DOHH2 (cell line): ENCODE results near the gene STX1B.

Experiments
- H3F3A ChIP-seq: fragments of 200-600 bp; sonication (generic), shearing (Covaris generic); 2 replicates; pipeline ENCODE4 v1.6.0; 2016; ENCODE audit warnings: antibody characterized with exemption, mild to moderate bottlenecking; ENCODE audit not compliant: control insufficient read depth, insufficient read depth
- H3K27ac ChIP-seq: fragments of 200-600 bp; sonication (generic); 2 replicates; pipeline ENCODE4 v1.5.1; 2014; ENCODE audit warnings: low read depth, mild to moderate bottlenecking, low read length, moderate library complexity
- H3K27me3 ChIP-seq: fragments of 200-600 bp; sonication (generic); 2 replicates; pipeline ENCODE4 v1.6.1; 2014; ENCODE audit warnings: mild to moderate bottlenecking, low read length, mixed read lengths; ENCODE audit not compliant: control insufficient read depth
- H3K36me3 ChIP-seq: fragments of 200-600 bp; sonication (generic); 2 replicates; pipeline ENCODE4 v1.6.1; 2014; ENCODE audit warnings: mild to moderate bottlenecking, low read length, moderate library complexity, mixed read lengths; ENCODE audit not compliant: control insufficient read depth
- H3K4me1 ChIP-seq: fragments of 200-600 bp; sonication (generic); 2 replicates; pipeline ENCODE4 v1.6.1; 2014; ENCODE audit warnings: mild to moderate bottlenecking, low read length, mixed read lengths; ENCODE audit not compliant: control insufficient read depth
- H3K4me2 ChIP-seq: fragments of 200-600 bp; sonication (generic); 2 replicates; pipeline ENCODE4 v1.6.0; 2014; ENCODE audit warnings: mild to moderate bottlenecking, low read length, moderate library complexity
- H3K4me3 ChIP-seq: fragments of 200-600 bp; sonication (generic); 2 replicates; pipeline ENCODE4 v1.5.1; 2014; ENCODE audit warnings: mild to moderate bottlenecking, low read length, mixed read lengths
- H3K79me2 ChIP-seq: fragments of 200-600 bp; sonication (generic); 2 replicates; pipeline ENCODE4 v1.6.1; 2014; ENCODE audit warnings: mild to moderate bottlenecking, low read length, mixed read lengths; ENCODE audit not compliant: control insufficient read depth
- H3K9me2 ChIP-seq: fragments of 200-600 bp; sonication (generic); replicated peaks from 2 replicates; pipeline ENCODE4 v1.6.1; 2014; ENCODE audit warnings: mild to moderate bottlenecking, low read length, mixed read lengths; ENCODE audit not compliant: control insufficient read depth
- H3K9me3 ChIP-seq: fragments of 200-600 bp; sonication (generic); 2 replicates; pipeline ENCODE4 v1.6.1; 2014; ENCODE audit warnings: antibody characterized with exemption, low read length, mixed read lengths; ENCODE audit not compliant: control insufficient read depth, insufficient read depth
- H4K20me1 ChIP-seq: fragments of 200-600 bp; sonication (generic); 2 replicates; pipeline ENCODE4 v1.6.0; 2014; ENCODE audit warnings: low read depth, mild to moderate bottlenecking, antibody characterized with exemption, low read length, moderate library complexity; ENCODE audit not compliant: control insufficient read depth, insufficient read depth
- EZH2phosphoT487 ChIP-seq: fragments of 200-600 bp; sonication (generic); IDR thresholded peaks from 2 replicates; pipeline ENCODE4 v1.6.1; 2017; ENCODE audit warnings: borderline replicate concordance, mild to moderate bottlenecking, antibody characterized with exemption, low read length, moderate library complexity, mixed read lengths
- TF ChIP-seq, protein P1 (sequence below): fragments of 200-600 bp; sonication (generic); IDR thresholded peaks from one replicate; pipeline ENCODE4 v1.5.1; 2014; ENCODE audit warnings: antibody characterized with exemption, mild to moderate bottlenecking, low read depth, low read length; ENCODE audit not compliant: poor library complexity, severe bottlenecking

The STX1B gene

DNA sequence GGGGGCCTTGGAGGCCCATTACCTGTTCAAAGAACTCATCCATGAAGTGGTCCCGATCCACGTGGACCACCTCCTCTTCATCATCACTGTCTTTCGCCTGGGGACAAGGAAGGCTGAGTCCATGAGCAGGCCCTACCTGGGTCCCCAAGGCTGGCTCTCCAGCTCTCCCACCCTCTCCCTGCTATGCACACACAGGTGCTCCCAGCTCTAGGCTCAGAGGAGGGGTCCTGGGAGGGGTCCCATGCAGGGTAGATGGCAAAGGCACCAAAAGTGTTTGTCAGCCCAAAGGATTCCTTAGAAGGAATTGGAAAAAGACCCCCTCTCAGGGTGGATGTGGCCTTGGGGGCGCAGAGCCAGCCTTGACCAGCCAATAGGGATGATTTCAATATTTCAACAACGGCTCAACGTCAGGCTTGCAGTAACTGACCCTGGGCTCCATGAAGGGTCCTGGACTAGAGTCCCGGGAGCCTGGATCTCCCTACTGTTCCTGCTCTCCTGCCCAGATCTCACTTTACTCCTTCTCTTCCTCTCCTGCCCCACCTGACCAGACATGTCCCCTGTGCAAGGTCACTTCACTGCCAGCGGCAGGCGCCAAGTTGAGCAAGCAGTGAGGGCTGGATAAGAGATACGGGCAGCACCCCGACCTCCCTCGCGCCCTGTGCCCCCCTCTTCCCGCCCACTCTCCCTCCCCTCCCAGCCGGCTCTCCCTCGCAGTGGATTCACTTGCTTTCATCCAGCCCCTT is 8.8 kb downstream of the STX1B start:
- TF ChIP-seq EZH2phosphoT487, result no peak
- TF ChIP-seq, protein P1, sequence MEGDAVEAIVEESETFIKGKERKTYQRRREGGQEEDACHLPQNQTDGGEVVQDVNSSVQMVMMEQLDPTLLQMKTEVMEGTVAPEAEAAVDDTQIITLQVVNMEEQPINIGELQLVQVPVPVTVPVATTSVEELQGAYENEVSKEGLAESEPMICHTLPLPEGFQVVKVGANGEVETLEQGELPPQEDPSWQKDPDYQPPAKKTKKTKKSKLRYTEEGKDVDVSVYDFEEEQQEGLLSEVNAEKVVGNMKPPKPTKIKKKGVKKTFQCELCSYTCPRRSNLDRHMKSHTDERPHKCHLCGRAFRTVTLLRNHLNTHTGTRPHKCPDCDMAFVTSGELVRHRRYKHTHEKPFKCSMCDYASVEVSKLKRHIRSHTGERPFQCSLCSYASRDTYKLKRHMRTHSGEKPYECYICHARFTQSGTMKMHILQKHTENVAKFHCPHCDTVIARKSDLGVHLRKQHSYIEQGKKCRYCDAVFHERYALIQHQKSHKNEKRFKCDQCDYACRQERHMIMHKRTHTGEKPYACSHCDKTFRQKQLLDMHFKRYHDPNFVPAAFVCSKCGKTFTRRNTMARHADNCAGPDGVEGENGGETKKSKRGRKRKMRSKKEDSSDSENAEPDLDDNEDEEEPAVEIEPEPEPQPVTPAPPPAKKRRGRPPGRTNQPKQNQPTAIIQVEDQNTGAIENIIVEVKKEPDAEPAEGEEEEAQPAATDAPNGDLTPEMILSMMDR, result no peak

GRCh38 chr16:31000671-31001382 is 9.6 kb downstream of the STX1B start:
- Histone ChIP-seq H3K36me3 (no peaks in the 10 kb centered on the region), H3K9me3 (no peaks in the 10 kb centered on the region), H3K27ac (no peak overlapping the region), H3F3A (no peaks in the 10 kb centered on the region), H3K79me2 (no peaks in the 10 kb centered on the region), H3K4me1 (peaks cover 7% of the 10 kb centered on the region), H3K4me2 (no peak overlapping the region), H3K27me3 (peaks cover 11% of the 10 kb centered on the region), H4K20me1 (no peaks in the 10 kb centered on the region), H3K4me3 (no peak overlapping the region), H3K9me2 (no peaks in the 10 kb centered on the region)
- TF ChIP-seq EZH2phosphoT487, result no peak
- TF ChIP-seq, protein P1, result no peak

More for the DNA sequence above, 8.8 kb downstream of the STX1B start:
- H3K4me1 ChIP-seq, result peaks cover 4% of the 10 kb centered on the region
- no peak overlapping the region for H3K4me3 ChIP-seq
- H3F3A ChIP-seq, result no peaks in the 10 kb centered on the region
- no peaks in the 10 kb centered on the region for H3K36me3 ChIP-seq
- H3K27ac ChIP-seq, result no peak overlapping the region
- no peaks in the 10 kb centered on the region for H3K79me2 ChIP-seq
- H3K27me3 ChIP-seq, result peaks cover 11% of the 10 kb centered on the region
- H3K4me2 ChIP-seq, result no peak overlapping the region
- no peaks in the 10 kb centered on the region for H3K9me3 ChIP-seq
- no peaks in the 10 kb centered on the region for H4K20me1 ChIP-seq
- no peaks in the 10 kb centered on the region for H3K9me2 ChIP-seq

DNA sequence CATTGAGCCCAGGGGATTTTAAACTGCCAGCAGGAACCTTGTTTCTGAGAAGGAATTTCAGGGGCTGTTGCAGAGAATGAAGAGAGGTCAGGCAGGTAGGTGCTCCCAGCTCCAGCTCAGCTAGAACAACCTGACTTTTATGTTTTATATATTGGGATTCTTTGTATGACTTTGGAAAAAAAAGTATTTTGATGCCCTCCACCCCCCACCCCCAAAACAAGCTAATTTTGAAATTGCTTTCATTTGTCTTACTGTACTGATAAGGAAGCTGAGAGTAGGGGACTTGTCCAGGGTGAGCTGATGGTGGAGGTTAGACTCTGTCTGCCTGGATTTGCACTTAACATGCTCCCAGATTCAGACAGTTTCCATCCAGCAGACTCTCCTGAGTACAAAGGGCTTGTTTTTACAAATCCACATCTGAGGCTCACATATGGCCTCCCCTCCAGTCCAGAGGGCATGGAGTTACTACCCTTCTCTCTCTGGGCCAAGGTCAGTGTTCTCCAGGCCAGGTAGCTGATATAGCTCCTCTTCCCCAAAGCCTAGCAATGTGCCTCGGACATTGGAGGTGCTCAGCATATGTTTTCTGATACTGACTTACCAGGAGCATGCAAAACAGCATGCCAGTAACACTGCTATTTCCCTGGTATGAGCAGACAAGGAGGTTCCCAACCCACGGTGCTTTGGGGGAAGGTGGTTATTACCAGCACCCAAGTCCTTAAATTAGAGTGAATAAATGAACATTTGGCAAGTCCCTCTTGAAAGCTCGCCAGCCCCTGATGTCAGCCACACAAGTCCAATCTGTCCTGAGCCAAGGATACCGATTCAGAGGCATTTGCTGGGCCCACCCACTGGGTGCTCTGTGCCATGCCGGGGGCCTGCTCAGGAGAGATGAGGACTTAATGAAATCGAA is 11.3 kb downstream of the STX1B start:
- Histone ChIP-seq H4K20me1 (no peaks in the 10 kb centered on the region), H3K9me2 (no peaks in the 10 kb centered on the region), H3K9me3 (no peaks in the 10 kb centered on the region), H3K4me3 (no peak overlapping the region), H3F3A (no peaks in the 10 kb centered on the region), H3K27me3 (peaks cover 9% of the 10 kb centered on the region), H3K4me2 (no peak overlapping the region), H3K4me1 (peaks cover 7% of the 10 kb centered on the region), H3K27ac (no peak overlapping the region), H3K36me3 (no peaks in the 10 kb centered on the region), H3K79me2 (no peaks in the 10 kb centered on the region)
- no peak for TF ChIP-seq EZH2phosphoT487
- TF ChIP-seq, protein P1, result no peak
